ENCODE results near the gene TTC17.
"Not testable (repeated sequence)": the region's sequence is repeated elsewhere in the genome, so short reads cannot be mapped to it uniquely, and the experiment has no call there.

Gene TTC17

DNA sequence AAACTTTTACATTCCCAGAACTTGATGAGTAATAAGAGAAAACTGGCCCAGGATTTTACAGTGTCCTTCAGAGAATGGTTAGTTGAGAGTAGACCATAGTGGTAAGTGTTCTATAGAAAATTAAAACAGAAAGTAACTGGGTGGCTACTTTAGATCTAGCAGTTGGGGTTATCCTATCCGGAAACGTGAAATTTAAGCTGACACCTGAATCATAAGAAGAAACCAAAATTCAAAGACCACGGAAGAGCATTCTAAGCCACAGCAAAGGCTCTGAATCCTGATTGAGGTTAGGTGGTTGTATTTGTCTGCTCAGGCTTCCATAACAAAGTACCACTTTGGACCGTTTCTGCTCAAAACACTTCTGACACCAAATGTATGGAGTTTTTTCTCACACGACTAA, 34.0 kb downstream of the TTC17 start:
- peak; percentile 4 for DNase-seq (ENCODE audit: low spot score)

DNA sequence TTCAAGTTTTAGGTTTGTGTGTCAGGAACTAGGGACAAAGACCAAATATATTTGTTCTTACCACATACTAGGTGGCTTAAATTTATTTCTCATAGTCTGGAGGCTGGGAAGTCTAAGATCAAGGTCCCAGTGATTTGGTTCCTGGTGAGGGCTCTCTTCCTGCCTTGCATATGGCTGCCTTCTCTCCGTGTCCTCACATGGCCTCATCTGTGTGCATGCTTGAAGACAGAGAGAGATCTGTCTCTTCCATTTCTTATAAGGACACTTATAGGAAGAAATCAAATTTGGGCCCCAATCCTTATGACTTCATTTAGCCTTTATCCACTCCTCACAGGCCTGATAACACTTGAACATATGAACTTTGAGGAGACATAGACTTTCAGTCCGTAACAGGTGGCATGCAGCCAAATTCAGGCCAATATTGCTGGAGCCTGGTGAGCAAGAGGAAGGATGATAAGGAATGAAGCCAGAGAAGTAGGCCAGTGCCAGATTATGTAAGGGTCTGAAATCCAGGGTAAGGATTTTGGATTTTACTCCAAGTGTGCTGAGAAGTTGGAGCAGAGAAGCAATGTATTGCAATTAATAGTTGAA, 35.1 kb downstream of the TTC17 start:
- no peak for DNase-seq (ENCODE audit: low spot score)

DNA sequence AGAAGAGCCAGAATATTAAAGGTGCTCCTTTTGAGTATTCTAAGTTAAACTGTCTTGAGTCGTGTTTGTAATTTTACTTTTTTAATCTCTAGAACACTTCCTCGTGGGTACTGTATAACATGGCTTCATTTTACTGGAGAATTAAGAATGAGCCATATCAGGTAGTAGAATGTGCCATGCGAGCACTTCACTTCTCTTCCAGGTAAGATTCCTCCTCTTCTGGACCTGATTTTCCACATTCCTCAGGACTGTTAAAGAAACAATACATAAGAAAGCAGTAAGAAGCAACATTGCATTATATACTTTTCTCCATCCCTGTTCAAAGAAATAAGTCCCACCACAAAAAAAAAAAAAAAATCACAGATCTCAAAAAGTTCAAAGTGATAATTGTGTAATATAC, 37.9 kb downstream of the TTC17 start:
- DNase-seq (ENCODE audit: low spot score) = no peak

DNA sequence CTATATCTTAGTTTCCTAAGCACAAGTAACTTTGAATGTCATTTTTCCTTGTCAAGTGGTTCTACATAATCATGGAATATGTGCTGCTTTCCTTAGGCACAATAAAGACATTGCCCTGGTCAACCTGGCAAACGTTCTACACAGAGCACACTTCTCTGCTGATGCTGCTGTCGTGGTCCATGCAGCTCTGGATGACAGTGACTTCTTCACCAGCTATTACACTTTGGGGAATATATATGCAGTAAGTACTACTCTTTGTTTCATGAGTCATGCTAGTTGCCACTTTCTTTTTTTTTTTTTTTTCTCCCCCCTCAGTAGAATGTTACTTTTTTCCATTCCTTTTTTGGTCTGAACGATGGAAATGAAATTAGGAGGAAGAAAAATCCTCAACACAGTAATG, 38.5 kb downstream of the TTC17 start:
- DNase-seq (ENCODE audit: low spot score) = no peak

GRCh38 chr11:43399983-43400630, 41.4 kb downstream of the TTC17 start:
- DNase-seq (ENCODE audit: low spot score) = no peak

- DNase-seq (ENCODE audit: low spot score) = no peak
Measured at GRCh38 chr11:43401252-43401651, 42.5 kb downstream of the TTC17 start.

- not testable (repeated sequence) for DNase-seq (ENCODE audit: low spot score)
Measured at GRCh38 chr11:43401811-43402210, 43.1 kb downstream of the TTC17 start.

- no peak for DNase-seq (ENCODE audit: low spot score)
Measured at GRCh38 chr11:43403357-43404231, 44.9 kb downstream of the TTC17 start.

GRCh38 chr11:43404406-43404805, 45.7 kb downstream of the TTC17 start:
- DNase-seq (ENCODE audit: low spot score) = no peak

DNA sequence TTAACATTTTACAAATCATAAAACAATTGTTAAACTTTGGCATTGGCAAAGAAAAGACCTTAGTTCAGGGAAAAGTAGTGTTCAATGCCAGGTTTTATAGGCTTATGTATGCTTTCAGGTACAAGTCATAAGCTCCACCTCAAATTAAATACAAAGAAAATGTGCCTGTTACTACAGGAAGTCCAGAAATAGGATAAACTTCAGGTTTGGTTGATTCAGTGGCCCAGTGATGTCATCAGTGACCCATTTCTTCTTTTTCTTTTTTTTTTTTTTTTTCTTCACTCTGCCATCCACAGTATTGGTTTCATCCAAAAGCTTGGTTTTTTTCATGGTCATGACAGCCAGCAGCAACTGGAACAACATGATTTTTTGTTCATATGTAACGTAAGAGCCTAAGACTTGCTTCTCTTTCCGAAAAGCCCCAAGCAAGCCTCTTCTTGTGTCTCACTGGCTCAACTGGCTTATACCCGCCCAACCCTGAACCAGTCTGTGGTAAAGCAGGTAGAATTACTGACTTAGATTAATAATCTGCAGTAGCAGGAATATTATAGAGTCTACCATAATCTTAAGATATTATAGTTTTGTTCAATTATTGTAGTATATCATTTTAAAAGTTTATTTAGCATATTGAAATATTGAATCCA, 46.2 kb downstream of the TTC17 start:
- DNase-seq (ENCODE audit: low spot score) = no peak

GRCh38 chr11:43408277-43408676, 49.6 kb downstream of the TTC17 start:
- no peak for DNase-seq (ENCODE audit: low spot score)

GRCh38 chr11:43410394-43410793, 51.7 kb downstream of the TTC17 start:
- no peak for DNase-seq (ENCODE audit: low spot score)

DNA sequence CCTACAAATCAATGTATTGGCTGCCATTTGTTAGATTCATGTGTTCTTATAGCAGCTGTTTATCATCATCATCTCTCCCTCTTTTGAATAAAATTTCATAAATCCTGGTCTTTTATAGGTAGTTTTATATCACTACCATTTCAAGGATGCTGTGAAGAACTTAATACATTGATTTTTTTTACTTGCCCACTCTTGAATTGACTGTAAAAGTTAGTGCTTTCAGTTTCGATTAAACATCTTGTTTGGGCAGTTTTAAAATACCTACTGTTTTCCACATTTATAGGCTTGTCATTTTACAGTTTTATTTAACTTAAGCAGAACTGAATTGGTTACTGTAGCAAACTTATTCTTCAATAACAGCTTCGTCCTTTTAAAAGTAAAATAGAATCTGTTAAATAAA, 59.5 kb downstream of the TTC17 start:
- no peak for DNase-seq (ENCODE audit: low spot score)

GRCh38 chr11:43419460-43419859, 60.7 kb downstream of the TTC17 start:
- DNase-seq (ENCODE audit: low spot score) = peak; percentile 1

DNA sequence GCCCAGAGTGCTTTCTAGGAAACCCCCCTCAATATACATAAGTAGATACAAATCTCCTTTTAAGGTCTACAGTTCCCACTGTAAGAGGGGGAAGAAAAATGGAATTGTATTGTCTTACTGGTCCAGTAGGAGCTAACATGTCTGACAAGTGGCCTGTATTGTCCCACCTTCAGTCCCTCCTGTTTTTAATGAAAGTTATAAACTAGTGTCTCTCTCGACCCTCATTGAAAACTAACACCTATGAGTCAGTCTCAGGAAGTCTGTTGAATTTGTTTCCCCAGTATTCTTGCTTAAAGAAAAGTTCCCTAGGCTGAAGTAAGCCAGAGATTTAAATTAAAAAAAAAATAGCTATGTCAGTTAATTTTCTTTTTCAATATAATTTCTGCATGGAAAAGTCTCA, 69.3 kb downstream of the TTC17 start:
- no peak for DNase-seq (ENCODE audit: low spot score)

DNA sequence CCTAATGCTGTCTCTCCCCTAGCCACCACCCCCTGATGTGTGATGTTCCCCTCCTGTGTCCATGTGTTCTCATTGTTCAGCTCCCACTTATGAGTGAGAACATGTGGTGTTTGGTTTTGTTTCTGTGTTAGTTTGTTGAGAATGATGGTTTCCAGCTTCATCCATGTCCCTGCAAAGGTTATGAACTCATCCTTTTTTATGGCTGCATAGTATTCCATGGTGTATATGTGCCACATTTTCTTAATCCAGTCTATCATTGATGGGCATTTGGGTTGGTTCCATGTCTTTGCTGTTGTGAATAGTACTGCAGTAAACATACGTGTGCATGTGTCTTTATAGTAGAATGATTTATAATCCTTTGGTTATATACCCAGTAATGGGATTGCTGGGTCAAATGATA, 72.2 kb downstream of the TTC17 start:
- not testable (repeated sequence) for DNase-seq (ENCODE audit: low spot score)

DNA sequence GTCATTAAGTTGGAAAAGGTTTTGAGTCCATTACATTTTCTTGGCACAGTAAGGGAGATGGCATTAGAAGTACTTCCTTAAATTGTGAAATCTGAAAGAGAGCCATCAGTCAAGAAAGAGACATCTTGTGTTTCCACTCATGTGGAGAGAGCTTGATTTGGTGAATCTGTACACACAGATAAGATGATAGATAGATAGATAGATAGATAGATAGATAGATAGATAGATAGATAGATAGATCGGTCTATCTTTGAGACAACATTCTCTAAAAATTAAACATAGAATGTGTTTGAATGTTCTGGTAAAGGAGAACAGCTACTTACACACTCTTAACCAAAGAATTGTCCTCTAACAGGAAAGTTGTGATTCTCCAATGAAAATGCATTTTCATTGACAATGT, 76.2 kb downstream of the TTC17 start:
- no peak for DNase-seq (ENCODE audit: low spot score)

DNA sequence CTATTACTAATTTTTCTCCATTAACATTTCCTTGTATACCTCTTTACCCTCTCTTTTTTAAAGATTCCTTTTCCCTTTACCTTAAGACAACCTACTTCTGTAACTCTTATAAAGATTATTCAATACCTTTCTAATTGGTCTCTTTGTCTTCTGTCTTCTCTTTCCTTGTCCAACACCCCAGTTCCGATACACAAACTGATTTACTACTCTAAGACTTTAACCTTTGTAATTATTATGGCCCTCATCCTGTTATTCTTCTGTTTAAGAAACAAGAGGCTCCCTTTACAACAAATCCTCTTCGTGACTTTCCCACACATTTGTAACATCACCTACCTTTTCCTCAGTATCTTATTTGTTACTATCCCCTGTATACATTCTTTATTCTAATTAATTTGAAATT, 81.8 kb downstream of the TTC17 start:
- DNase-seq (ENCODE audit: low spot score) = no peak

- no peak for DNase-seq (ENCODE audit: low spot score)
Measured at GRCh38 chr11:43443811-43444210, 85.1 kb downstream of the TTC17 start.

DNA sequence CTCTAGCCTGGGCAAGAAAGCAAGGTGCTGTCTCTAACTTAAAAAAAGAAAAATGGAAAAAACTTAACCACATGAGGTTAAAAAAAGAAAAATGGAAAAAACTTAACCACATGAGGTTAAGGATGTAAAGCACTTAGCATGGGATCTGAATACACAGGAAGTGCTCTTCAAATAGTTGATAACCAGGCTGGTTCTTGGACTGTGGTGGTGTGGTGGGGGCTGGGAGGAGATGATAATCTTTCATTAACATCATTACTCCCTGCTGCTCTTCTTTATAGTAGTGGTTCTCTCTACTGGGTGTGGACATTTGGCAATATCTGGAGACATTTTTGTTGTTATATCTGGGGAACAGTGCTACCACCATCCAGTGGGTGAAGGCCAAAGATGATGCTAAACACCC, 88.4 kb downstream of the TTC17 start:
- no peak for DNase-seq (ENCODE audit: low spot score)

DNA sequence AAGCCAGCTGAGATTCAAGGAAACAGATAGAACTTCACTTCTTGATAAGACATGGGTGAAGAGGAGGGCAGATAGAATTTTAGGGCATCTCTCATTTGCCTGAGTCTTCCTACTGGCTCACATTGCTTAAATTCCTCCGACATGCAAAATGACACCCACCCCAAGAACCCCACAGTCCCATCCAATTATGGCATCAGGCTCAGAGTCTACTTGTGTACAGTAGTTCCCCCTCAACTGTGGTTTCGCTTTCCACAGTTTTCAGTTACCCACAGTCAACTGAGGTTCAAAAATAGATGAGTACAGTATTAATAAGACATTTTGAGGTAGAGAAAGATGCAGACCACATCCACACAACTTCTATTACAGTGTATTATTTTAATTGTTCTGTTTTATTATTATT, 99.8 kb downstream of the TTC17 start:
- no peak for DNase-seq (ENCODE audit: low spot score)

- no peak for DNase-seq (ENCODE audit: low spot score)
Measured at GRCh38 chr11:43459246-43459645, 100.5 kb downstream of the TTC17 start.

GRCh38 chr11:43462359-43462758, 103.6 kb downstream of the TTC17 start:
- DNase-seq (ENCODE audit: low spot score) = no peak
